AG09319 (cell line): ENCODE data around the gene DEF6.

Source experiments
- DNase-seq: peaks from one replicate; pipeline ENCODE4 v3.0.0-alpha.2; 2010; ENCODE audit warnings: low read depth; ENCODE audit errors: extremely low read depth
- CTCF ChIP-seq: IDR thresholded peaks from 2 replicates; pipeline ENCODE4 v1.5.1; 2011; ENCODE audit warnings: low read depth, mild to moderate bottlenecking, inconsistent platforms, low read length, moderate library complexity

The DEF6 gene

GRCh38 chr6:35297601-35298481 lies at the start of gene DEF6:
DEF6 (plus strand) TSS chr6:35297818; CDS start chr6:35297857, 39 bp downstream.
- peak; percentile 43 for TF ChIP-seq CTCF
- DNase-seq, result no peak

- no peak for TF ChIP-seq CTCF
- DNase-seq, result no peak
Observed at GRCh38 chr6:35248300-35248699, 49.3 kb upstream of the DEF6 start.

GRCh38 chr6:35248965-35249364 lies 48.7 kb upstream of the DEF6 start:
- DNase-seq, result no peak

GRCh38 chr6:35251949-35252348 lies 45.7 kb upstream of the DEF6 start:
- TF ChIP-seq CTCF, result no peak
- DNase-seq, result no peak

More at GRCh38 chr6:35248965-35249364, 48.7 kb upstream of the DEF6 start:
- no peak for TF ChIP-seq CTCF

- no peak for TF ChIP-seq CTCF
Observed at GRCh38 chr6:35253249-35253648, 44.4 kb upstream of the DEF6 start.

GRCh38 chr6:35258336-35258735 lies 39.3 kb upstream of the DEF6 start:
- no peak for TF ChIP-seq CTCF
- DNase-seq, result no peak

More at GRCh38 chr6:35253249-35253648, 44.4 kb upstream of the DEF6 start:
- no peak for DNase-seq

GRCh38 chr6:35258858-35259193 lies 38.8 kb upstream of the DEF6 start:
- no peak for DNase-seq
- no peak for TF ChIP-seq CTCF
